GM12864 (cell line): ENCODE measurements around the gene DNAAF8.
"Not testable (repeated sequence)": the region's sequence is repeated elsewhere in the genome, so short reads cannot be mapped to it uniquely, and the experiment has no call there.

Experiments
- DNase-seq: peaks from one replicate; pipeline ENCODE4 v3.0.0-alpha.2; 2011; ENCODE audit warnings: low read depth
- H3K4me3 ChIP-seq: 2 replicates; pipeline ENCODE4 v1.5.1; 2011; ENCODE audit warnings: mild to moderate bottlenecking, low read depth, low read length, control low read depth
- CTCF ChIP-seq: IDR thresholded peaks from 2 replicates; pipeline ENCODE4 v1.5.1; 2011; ENCODE audit warnings: low read depth, mild to moderate bottlenecking, moderate library complexity, low read length, control low read depth, inconsistent platforms; ENCODE audit errors: missing control alignments

Gene DNAAF8

GRCh38 chr16:4728676-4729075 is 5.7 kb upstream of the DNAAF8 start:
- no peak for DNase-seq
- TF ChIP-seq CTCF: no peak
- no peak overlapping the region for H3K4me3 ChIP-seq

- H3K4me3 ChIP-seq: no peak overlapping the region
- no peak for DNase-seq
- TF ChIP-seq CTCF: no peak
Measured at GRCh38 chr16:4729876-4730275, 4.5 kb upstream of the DNAAF8 start.

GRCh38 chr16:4733211-4733742 is 1.1 kb upstream of the DNAAF8 start:
- TF ChIP-seq CTCF: no peak
- peak overlapping the region; percentile 88 for H3K4me3 ChIP-seq
- no peak for DNase-seq

- TF ChIP-seq CTCF: no peak
- peak overlapping the region; percentile 88 for H3K4me3 ChIP-seq
- no peak for DNase-seq
Measured at GRCh38 chr16:4733747-4734062, 632 bp upstream of the DNAAF8 start.

- DNase-seq: no peak
- peak overlapping the region; percentile 88 for H3K4me3 ChIP-seq
- no peak for TF ChIP-seq CTCF
Measured at GRCh38 chr16:4734730-4735535, 596 bp downstream of the DNAAF8 start.

GRCh38 chr16:4736546-4736945 is 2.2 kb downstream of the DNAAF8 start:
- no peak for DNase-seq
- no peak for TF ChIP-seq CTCF
- no peak overlapping the region for H3K4me3 ChIP-seq

- no peak overlapping the region for H3K4me3 ChIP-seq
- no peak for DNase-seq
- TF ChIP-seq CTCF: no peak
Measured at GRCh38 chr16:4737545-4737944, 3.2 kb downstream of the DNAAF8 start.

GRCh38 chr16:4738370-4738769 is 4.0 kb downstream of the DNAAF8 start:
- H3K4me3 ChIP-seq, DNase-seq: not testable (repeated sequence)
